MM.1S (cell line): ENCODE results near the gene ACE.

ENCODE experiments used
- DNase-seq: peaks from one replicate; pipeline ENCODE4 v3.0.0-alpha.2; 2015
- H2AFZ ChIP-seq: fragments of 300-600 bp; sonication (generic); 2 replicates; pipeline ENCODE4 v1.6.0; 2016; ENCODE audit warnings: antibody characterized with exemption, low read length
- H3F3A ChIP-seq: fragments of 300-600 bp; sonication (generic); 2 replicates; pipeline ENCODE4 v1.6.1; 2016; ENCODE audit warnings: mild to moderate bottlenecking, antibody characterized with exemption, low read length, moderate library complexity, mixed read lengths; ENCODE audit not compliant: insufficient read depth
- H3K27ac ChIP-seq: fragments of 300-600 bp; sonication (generic); 2 replicates; pipeline ENCODE4 v1.5.1; 2016; ENCODE audit warnings: mild to moderate bottlenecking, low read length
- H3K27me3 ChIP-seq: fragments of 300-600 bp; sonication (generic); replicated peaks from 2 replicates; pipeline ENCODE4 v1.6.0; 2016; ENCODE audit warnings: low read length; ENCODE audit not compliant: insufficient read depth
- H3K36me3 ChIP-seq: fragments of 300-600 bp; sonication (generic); replicated peaks from 2 replicates; pipeline ENCODE4 v1.6.1; 2016; ENCODE audit warnings: mild to moderate bottlenecking, low read length, mixed read lengths; ENCODE audit not compliant: insufficient read depth
- H3K4me1 ChIP-seq: fragments of 300-600 bp; sonication (generic); 2 replicates; pipeline ENCODE4 v1.6.1; 2016; ENCODE audit warnings: low read length, mixed read lengths
- H3K4me2 ChIP-seq: fragments of 300-600 bp; sonication (generic); 2 replicates; pipeline ENCODE4 v1.6.0; 2016; ENCODE audit warnings: low read depth, low read length
- H3K4me3 ChIP-seq: fragments of 300-600 bp; sonication (generic); 2 replicates; pipeline ENCODE4 v1.5.1; 2016; ENCODE audit warnings: low read length, mixed read lengths
- H3K79me2 ChIP-seq: fragments of 300-600 bp; sonication (generic); 2 replicates; pipeline ENCODE4 v1.6.1; 2016; ENCODE audit warnings: mixed run types, low read length, mixed read lengths
- H3K9ac ChIP-seq: fragments of 300-600 bp; sonication (generic); 2 replicates; pipeline ENCODE4 v1.6.1; 2016; ENCODE audit warnings: low read length, mixed read lengths
- H3K9me2 ChIP-seq: fragments of 300-600 bp; sonication (generic); replicated peaks from 2 replicates; pipeline ENCODE4 v1.6.1; 2016; ENCODE audit warnings: mild to moderate bottlenecking, low read length, mixed read lengths; ENCODE audit not compliant: insufficient read depth
- H3K9me3 ChIP-seq: fragments of 300-600 bp; sonication (generic); replicated peaks from 2 replicates; pipeline ENCODE4 v1.6.1; 2016; ENCODE audit warnings: mild to moderate bottlenecking, low read length, mixed read lengths; ENCODE audit not compliant: insufficient read depth
- H4K20me1 ChIP-seq: fragments of 300-600 bp; sonication (generic); 2 replicates; pipeline ENCODE4 v1.6.1; 2016; ENCODE audit warnings: mild to moderate bottlenecking, low read length, moderate library complexity, mixed read lengths; ENCODE audit not compliant: insufficient read depth
- CTCF ChIP-seq: fragments of 300-600 bp; sonication (generic); IDR thresholded peaks from 2 replicates; pipeline ENCODE4 v1.5.1; 2016; ENCODE audit warnings: antibody characterized with exemption, low read length, mixed read lengths
- EZH2 ChIP-seq: fragments of 300-600 bp; sonication (generic); optimal IDR thresholded peaks from 2 replicates; pipeline ENCODE3; 2017; ENCODE audit warnings: low read depth, mild to moderate bottlenecking, antibody characterized with exemption, low read length, mixed read lengths
- EZH2phosphoT487 ChIP-seq: fragments of 300-600 bp; sonication (generic); IDR thresholded peaks from 2 replicates; pipeline ENCODE4 v1.6.1; 2018; ENCODE audit warnings: antibody characterized with exemption, low read length

Gene ACE

GRCh38 chr17:63519116-63519881 lies 42.4 kb downstream of the ACE start:
- Histone ChIP-seq H3K4me2 (no peak overlapping the region), H3K9me2 (no peaks in the 10 kb centered on the region), H3K4me1 (no peaks in the 10 kb centered on the region), H2AFZ (no peak overlapping the region), H3K79me2 (no peaks in the 10 kb centered on the region), H3K27me3 (peaks cover 38% of the 10 kb centered on the region), H3K9me3 (no peaks in the 10 kb centered on the region), H3K36me3 (no peaks in the 10 kb centered on the region), H3K4me3 (no peak overlapping the region), H3K27ac (no peak overlapping the region), H4K20me1 (no peaks in the 10 kb centered on the region), H3F3A (no peaks in the 10 kb centered on the region), H3K9ac (no peak overlapping the region)
- no peak for DNase-seq
- no peak for TF ChIP-seq EZH2
- TF ChIP-seq CTCF = no peak
- no peak for TF ChIP-seq EZH2phosphoT487

- no peaks in the 10 kb centered on the region for H4K20me1 ChIP-seq
- peaks cover 32% of the 10 kb centered on the region for H3K27me3 ChIP-seq
- H3K79me2 ChIP-seq = no peaks in the 10 kb centered on the region
- no peaks in the 10 kb centered on the region for H3F3A ChIP-seq
- no peak overlapping the region for H3K4me2 ChIP-seq
- H3K4me1 ChIP-seq = no peaks in the 10 kb centered on the region
- no peak overlapping the region for H2AFZ ChIP-seq
- no peak overlapping the region for H3K4me3 ChIP-seq
- H3K9me3 ChIP-seq = no peaks in the 10 kb centered on the region
- DNase-seq = no peak
- H3K9ac ChIP-seq = no peak overlapping the region
- no peak overlapping the region for H3K27ac ChIP-seq
- TF ChIP-seq EZH2 (no peak), EZH2phosphoT487 (no peak), CTCF (no peak)
- no peaks in the 10 kb centered on the region for H3K36me3 ChIP-seq
- no peaks in the 10 kb centered on the region for H3K9me2 ChIP-seq
Observed at GRCh38 chr17:63519972-63520882, 43.4 kb downstream of the ACE start.

GRCh38 chr17:63523253-63523855 lies 46.5 kb downstream of the ACE start, which contains the start of gene KCNH6:
TSS of gene KCNH6 (plus strand) at chr17:63523358. CDS start at chr17:63523414, 56 bp downstream.
- Histone ChIP-seq H3K4me1 (no peaks in the 10 kb centered on the region), H3K79me2 (no peaks in the 10 kb centered on the region), H3K9ac (no peak within 1 kb of the TSS), H3K4me3 (no peak within 1 kb of the TSS), H3K4me2 (peak within 1 kb of the TSS; percentile 22; the same call in 1 of the 2 replicates), H3K27ac (no peak within 1 kb of the TSS), H3F3A (no peaks in the 10 kb centered on the region), H3K36me3 (no peaks in the 10 kb centered on the region), H2AFZ (no peak within 1 kb of the TSS), H3K9me2 (no peaks in the 10 kb centered on the region), H3K27me3 (peaks cover 32% of the 10 kb centered on the region), H3K9me3 (no peaks in the 10 kb centered on the region), H4K20me1 (no peaks in the 10 kb centered on the region)
- DNase-seq = no peak
- TF ChIP-seq CTCF (no peak), EZH2 (no peak), EZH2phosphoT487 (no peak)
